RPMI8226 (cell line): Measurements from ENCODE around the gene AQP7.
"Not testable (repeated sequence)": the region's sequence is repeated elsewhere in the genome, so short reads cannot be mapped to it uniquely, and the experiment has no call there.

Experiments used
- DNase-seq: peaks from one replicate; pipeline ENCODE4 v3.0.0-alpha.2; 2015

The AQP7 gene

DNA sequence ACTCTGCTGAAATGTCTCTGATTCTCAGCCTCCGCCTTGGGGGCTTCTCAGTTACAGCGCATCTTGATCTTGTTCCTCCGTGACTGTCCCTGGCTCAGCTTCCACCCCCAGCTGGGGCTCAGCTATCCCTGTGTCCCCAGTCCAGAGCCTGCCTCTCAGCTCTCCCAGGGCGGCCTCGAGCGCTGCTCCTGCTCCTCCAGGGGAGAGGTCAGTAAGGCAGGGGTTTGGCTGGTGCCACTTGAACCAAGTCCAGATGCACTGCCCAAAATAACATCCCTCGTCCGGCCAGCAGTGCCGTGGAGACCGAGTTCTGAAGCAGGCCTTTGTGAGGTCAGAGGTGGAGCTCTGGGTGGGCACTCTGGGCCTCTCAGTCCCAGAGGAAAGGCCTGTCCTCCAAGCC lies at the start of gene AQP7:
Gene AQP7 (minus strand): TSS at position 198 of the 400 bp plus-strand sequence. CDS start 1,306 bp downstream, outside the sequence.
- DNase-seq = not testable (repeated sequence)

DNA sequence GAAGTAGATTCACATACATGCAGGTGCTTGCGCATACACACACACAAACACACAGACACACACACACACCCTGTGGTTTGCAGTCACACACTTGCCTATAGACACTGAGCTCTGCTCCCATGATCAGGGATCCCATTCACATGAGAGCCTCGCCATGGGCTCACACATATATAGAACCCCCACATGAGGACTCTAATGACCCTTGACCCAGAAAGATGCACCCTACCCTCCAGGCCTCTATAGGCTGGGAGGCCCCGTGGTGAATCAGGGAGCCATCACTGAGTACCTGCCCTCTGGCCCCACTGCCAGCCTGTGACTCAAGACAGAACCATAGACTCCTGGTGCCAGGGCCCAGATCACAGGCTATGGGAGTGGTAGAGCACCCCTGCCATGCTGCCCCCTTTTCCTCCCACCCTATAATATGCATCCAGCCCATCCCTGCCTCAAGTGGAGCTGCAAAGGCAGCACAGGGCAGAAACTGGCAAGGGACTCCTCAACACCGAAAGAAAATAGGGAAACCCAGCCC lies 48.3 kb upstream of the AQP7 start:
- DNase-seq = no peak

DNA sequence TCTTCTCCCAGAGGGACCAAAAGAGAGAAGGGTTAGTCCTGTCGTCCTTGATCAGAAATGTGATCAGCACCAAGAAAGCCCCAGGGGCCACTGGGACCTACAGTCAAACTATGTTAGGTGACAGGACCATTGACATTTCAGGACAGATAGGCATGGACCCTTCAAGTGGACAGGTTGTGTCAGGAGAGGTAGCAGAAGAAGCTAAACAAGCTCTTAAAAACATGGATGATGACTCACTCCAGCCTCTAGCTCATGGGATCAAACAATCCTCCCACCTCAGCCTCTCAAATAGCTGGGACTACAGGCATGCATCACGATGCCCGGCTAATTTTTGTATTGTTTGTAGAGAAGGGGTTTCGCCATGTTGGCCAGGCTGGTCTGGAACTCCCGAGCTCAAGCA lies 47.3 kb upstream of the AQP7 start:
- no peak for DNase-seq

DNA sequence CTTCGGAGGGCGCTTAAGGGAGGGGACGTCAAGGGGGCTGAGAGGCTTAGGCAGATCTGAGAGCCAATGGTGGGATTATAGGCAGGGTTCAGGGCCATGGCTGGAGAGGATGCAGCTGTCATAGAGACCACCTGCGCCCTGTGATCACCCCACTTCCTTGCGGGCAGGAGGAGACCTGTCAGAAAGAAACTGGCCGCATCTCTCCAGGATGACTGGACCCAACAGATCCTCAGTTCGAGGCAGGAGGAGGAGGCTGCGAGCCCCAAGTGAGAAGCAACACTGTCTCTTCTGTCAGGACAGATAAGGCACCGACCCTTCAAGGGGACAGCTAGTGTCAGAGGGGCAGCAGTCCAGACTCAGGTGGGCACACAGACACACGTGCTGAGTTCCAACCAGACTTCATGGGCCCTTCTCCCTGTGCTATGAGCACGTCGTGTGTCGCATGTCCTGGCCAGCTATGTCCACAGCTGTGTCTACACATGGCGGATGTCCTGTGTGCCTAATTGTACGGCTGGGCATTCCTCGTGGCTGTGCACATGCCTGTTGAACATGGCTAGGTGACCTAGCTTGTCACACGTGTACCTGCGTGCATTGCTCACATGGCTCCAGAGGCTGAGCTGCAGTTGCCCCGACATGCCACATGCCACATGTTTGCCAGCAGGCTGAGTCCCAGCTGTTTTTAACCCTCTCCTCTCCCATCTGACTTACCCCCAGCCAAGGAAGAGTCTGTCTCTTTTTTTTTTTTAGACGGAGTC lies 45.6 kb upstream of the AQP7 start:
- no peak for DNase-seq

DNA sequence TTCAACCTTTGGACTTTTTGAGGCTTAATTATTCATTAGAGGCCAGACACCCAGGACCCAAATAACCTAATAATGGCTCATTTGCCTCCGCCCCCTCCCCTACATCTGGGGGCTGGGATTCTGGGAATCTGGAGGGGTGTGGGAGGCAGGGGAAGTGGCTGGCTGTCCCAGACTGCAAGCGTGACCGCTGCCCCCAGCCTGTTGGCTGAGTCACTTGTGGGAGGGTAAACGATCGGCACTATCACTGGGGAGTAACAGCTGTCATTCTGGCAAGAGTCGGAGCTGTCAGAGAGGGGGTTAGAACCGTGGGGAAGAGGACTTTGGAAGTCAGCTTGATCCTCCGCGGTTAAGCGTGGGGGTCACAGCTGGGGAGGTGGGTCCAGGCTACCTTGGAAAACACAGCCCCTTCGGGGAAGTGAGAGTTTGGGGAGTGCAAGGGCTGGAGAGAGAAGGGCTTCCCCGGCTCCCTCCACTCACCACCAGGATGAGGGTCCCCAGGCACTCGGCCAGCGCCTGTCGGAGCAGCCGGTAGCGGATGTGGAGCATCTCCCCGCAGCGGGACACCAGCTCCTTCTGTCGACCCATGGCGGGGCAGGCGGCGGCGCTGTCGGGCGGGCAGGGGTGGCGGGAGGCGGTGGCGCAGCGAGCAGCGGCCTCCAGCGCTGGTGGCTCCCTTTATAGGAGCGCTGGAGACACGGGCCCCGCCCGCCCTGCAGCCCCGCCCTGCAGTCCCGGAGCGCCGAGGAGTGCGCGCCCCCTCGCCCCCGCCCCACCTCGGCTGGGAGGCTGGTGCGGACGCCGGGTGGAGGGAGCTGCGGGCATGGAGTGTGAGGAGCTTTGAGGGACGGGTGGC lies 44.8 kb upstream of the AQP7 start, which contains the start of gene AQP3:
Gene AQP3 (minus strand): TSS at position 648 of the 853 bp plus-strand sequence. CDS start 63 bp downstream, at position 585.
- DNase-seq = peak; percentile 76

DNA sequence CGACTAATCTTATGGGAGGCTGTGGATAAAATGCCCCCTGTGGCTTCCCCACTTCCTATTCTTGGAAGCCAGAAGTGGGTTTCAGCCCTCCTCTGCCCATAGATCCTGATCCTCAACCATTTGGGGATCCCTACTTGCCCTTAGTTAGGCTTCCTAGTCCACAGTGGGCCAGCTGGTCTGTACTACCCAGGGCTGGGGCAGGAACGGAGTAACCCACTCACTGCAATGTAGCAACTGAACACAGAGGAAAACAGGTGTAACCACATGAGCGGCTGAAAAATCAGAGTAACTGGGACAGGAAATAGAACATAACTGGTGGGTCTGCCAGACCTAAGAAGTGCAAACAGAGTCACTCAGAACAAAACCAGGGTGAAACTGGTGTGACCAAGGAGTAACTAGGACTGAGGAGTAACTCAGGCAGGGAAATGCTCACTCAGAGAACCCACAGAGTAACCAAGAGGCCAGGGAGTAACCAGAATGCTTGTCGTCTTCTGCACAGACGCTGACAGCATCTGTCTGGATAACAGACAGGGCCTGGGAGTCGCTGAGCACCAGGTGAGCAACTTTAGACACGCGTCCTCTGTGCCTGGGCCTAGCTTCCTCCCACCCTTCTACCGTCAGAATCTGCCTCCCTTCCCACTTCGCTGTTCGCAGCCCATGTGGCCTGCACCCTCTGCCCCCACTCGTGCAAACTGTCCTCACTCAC lies 44.0 kb upstream of the AQP7 start:
- DNase-seq = peak; percentile 53

DNA sequence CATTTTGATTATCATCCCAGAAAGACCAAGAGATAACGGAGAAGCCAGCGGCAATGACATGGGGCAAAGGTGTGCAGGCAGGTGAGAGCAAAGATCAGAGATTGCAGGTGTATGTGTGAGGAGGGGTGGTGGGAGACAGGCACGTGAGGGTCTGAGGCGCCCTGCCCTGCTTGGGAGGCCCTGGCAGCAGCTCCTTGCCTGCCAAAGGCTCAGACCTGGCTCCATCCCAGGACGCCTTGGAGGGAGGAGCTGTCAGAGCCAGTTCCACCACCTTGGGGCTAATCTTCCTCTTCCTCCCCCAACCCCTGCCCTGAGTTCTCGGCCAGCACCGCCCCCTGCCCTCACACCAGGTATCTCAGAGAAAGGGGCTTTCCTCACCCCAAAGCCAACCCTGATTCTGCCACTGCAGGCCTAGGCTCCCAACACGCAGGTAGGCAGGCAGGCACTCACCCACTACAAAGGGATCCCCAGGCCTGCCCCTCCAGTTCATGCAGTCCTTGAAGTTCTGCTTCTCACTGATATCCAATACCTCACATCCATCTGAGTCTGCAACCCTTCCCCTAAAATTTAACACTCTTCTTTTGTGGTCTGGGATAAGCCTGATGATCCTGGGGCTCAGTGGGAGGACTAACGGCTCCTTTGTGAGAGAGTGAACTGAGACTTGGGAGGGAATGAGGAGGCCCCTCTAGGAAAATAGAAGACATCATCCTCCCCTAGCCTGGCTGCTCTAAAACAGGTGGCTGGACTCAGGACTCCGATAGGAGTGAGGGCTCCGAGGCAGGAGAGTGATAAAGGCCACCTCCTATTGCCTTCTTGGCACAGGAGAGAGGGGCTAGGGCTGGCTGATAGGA lies 43.2 kb upstream of the AQP7 start:
- DNase-seq = no peak

DNA sequence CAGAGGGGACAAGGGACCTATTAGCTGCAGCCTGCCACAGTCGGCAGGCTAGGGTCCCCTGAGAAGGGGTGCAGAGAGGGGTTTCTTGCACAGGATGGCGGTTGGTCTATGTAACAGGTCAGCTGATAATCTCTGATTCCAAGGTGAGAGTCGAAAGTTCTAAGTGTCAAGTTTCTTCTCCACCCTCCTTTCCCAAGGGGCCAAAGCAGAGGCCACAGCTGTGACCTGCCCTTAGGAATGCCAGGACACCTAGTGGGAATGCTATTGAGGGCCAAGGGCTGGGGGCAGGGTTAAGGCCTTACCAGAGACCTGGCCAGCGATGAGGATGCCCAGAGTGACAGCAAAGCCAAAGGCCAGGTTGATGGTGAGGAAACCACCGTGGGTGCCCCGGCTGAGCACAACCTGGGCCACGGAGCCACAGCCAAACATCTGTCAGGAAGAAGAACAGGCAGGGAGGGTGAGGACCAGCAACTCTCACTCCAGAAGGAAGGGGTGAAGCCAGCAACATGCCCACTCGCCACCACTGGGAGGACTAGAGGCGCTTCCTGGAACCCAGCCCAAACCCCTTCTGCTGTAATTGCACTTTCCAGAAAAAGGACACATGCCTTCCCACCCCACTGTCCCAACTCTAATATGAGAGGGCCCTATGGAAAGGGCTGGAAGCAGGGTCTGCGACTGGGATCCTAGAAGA lies 41.2 kb upstream of the AQP7 start:
- peak; percentile 33 for DNase-seq

DNA sequence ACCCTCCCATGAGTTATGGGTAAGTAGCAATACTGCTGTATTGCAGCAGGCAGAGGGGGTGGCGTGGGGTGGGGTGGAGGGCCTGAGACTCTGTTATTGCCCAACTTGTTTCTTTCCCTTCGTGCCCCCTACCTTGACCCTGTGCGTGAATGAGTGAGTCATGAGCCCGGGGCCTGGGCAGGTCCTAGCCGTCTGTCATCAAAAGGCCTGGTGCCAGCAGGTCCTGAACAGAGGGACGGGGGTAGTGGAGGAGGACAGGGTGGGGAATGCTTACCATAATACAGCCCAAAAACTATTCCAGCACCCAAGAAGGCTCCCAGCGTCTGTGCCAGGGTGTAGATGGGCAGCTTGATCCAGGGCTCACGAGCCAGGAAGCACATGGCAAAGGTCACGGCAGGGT lies 40.7 kb upstream of the AQP7 start:
- DNase-seq = no peak

DNA sequence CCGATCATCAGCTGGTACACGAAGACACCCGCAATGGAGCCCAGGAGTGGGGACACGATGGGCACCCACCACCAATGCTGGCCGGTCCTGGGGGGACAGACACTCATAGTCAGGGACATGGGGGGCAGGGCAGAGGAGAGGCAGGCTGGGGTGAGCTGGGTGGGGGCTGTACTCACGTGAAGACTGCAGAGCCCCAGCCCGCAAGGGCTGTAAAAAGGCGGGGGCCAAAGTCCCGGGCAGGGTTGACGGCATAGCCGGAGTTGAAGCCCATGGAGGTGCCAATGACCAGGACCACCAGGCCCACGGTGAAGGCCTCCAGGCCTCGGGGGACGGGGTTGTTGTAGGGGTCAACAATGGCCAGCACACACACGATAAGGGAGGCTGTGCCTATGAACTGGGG lies 39.8 kb upstream of the AQP7 start:
- DNase-seq = no peak

DNA sequence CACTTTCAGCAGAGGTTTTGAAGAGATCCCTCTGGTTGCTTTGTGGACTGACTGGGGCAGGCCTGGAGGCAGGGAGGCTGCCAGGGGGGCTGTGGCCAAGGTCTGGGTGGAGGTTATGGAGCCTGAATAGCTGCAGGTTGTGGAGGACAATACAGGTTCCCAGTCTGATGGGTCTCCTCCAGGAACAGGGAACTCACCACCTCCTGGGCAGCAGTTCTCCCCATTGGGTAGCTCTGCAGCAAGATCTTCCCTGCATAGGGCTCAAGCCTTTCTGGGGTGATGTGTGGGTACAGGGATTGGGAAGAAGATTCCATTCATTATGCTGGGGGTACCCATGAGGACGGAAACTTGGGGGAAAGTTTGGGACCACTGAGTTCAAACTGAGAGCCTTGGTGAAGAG lies 38.2 kb upstream of the AQP7 start:
- no peak for DNase-seq

DNA sequence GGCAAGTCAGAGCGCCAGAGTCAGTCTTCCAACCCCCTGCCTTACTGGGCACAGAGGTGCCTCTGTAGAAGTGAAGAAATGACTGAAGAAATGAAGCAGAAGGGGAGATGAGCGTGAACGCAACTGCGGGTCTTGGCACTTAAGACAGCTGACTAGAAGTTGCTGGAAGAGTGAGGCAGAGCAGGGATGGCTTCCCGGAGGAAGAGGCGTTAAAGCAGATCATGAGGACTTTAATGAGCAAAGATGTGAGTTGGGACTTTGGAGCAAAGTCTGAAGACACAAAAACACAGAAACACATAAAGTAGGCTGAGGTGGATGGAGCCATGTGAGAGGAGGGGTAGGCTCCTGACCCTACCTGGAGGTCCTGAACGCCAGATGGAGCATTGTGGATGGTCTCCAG lies 37.8 kb upstream of the AQP7 start:
- DNase-seq = no peak

DNA sequence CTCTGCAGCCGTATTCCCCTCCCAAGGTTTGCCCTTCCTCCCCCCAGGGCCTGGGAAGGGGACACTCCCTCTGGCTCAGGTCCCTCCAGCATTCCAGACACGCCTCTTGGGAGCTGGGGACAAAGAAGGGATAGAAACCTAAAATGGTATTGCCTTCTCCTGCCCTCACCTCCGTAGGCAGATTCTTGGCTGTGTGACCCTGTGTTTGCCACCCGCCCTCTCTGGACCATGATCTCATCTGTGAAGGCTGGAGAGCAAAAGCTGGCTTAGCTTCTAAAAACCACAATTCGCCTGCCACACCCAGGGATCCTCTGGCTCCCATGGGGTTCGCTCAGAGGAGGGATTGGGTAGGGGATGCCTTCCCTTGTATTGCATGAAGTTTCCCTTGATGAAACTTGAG lies 37.4 kb upstream of the AQP7 start:
- DNase-seq = no peak

DNA sequence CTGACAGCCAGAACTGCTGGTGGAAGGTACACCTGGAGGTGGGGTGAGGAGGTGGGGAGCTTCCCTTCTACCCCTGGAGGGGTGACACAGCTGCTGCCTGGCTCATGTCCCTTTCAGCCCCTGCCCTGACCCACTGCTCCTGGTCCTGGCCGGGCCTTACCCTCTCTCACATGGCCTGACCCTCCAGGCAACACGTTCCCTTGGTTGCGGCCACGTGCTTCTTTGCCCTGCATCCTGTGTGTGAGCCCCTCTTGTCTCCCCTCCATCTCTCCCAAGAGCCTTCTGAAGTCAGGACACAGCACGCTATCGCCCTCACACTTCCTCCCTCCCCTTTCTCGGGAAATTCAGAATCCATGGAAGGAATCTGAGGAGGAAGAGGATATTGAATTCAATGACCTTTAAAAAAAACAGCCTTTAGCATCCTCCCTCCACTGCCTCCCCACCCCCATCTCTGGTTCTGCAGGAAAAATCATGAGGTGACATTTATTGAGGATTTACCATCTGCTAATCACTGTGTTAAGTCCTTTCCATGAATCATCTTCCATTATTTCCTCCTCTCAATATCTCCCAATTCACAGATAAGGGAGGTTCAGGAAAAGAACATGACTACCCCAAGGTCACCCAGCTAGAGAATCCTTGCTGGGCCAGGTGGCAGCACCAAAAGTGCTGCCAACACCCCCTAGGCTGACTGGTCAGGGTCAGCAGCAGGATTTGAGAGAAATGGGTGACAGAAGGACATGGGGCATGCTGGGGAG lies 36.7 kb upstream of the AQP7 start:
- no peak for DNase-seq

DNA sequence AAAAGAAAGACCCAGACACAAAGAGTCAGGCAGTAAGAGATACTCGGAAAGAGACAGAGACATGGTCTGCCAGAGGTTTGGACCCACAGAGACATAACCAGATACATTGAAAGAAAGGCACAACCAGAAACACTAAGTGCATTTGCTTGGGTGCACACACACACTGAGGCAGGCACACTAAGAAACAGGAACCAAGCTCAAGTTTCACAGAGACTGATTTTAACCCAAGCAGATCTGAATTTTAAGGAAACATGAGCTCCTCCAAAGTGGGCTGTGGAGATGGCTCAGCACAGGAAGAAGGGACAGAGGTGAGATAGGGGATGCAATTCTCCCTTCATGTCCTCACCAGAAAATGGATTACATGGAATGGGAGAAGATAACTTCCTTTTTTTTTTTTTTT lies 35.5 kb upstream of the AQP7 start:
- DNase-seq = no peak

DNA sequence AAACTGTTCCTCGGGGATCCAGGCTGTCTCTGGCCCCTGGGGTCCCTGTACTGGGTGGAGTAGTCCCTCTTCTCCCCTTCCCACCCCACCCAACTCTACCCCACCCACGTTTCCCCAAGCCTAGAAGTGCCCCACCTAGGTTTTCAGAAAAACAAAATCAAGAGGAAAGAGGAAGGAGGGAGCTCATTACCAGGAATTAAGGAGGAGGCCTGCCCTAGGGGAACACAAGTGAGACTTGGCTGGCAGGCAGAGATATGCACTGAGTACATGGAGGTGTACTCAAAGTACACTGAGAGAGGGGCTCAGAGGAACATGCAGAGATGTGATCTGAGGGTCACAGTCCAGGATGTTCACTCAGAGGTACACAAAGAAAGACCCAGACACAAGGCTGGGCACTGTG lies 34.8 kb upstream of the AQP7 start:
- no peak for DNase-seq

DNA sequence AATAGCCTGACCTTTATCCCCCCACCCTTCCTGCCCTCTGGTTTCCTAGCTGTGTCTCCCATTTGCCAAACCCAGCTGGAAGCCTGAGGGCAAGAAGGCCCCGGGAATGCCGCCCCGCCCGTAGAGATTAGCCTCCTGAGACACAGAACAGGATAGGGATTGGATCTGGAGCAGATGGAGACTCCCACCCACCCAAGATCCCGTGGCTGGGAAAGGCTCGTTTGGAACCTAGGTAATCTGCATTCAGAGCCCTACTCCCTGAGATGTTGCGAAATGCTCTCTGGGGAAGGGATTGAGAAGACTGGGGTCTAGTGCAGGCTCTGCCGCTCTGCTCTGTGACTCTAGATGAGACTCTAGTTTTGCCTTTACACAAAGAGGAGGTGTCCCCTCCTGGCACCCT lies 34.1 kb upstream of the AQP7 start:
- no peak for DNase-seq

DNA sequence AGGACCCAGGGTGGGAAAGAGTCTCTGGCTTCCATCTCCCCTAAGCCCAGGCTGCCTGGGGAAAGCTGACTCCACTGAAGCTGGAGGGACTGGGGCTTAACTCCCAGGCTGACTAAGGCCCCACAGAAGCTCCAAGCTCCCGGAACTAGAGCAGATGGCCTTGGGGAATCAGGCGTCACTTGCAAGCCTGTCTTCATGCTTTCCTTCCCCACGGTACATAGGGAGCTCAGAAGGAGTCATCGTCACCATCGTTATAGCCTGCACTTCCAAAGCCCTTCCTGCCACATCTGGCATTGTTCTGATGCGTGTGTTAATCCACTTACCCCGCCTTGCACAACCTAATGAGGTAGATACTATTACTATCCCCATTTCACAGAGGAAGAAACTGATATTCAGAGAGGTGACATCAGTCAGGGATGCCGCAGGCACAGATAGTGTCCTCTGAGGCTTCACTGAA lies 33.5 kb upstream of the AQP7 start:
- DNase-seq = no peak

DNA sequence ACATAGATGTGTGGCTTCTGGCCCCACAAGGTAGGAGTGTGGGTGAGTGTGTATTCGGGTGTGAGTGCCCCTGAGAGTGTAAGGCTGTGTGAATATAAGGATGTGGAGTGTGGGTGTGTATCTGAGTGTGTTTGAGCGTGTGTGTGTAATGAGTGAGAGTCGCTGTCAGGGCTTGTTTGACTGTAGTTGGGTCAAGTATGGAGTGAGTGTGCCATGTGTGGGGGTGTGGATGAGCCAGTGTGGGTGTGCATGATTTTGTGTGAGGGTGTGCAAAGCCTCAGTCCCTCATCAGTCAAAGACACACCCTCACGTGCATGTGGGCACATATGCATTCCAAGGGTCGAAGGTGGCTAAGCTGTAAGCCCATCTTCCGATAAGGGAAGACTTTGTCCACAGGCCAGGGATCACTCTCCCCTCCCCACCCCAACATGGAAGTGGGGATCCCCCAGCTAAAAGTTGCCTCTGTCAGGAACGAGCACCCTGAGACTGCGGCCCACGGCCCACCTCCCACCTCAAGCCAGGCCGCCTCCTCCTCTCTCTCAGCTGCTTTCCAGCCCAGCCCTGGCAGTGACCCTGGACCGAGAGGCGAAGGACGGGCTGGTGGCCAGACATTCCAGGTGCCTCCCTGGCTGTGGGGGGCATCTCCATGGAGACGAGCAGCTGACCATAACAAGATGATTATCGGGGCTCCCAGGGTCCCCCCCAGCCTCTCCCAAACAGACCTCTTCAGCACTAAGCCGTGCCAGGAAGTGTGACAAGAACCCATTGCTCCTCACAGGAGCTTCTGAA lies 32.1 kb upstream of the AQP7 start:
- DNase-seq = no peak

DNA sequence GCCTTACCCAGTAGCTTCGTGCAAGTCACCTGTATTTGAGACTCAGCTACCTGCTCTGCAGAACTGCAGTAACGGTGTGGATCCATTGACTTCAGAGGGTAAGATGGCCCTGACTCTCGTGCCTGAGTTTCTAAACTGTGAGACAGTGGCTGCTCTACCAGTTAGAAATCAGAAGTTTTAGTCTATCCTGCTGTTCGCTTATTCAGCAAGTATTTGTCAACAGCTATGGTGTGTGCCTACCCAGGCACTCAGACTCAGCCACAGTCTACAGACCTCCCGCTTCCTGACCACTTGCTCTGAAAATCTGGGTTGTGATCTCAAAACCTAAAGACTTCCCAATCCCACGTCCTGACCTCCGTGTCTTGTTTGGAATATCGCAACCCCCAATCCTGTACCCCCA lies 31.5 kb upstream of the AQP7 start:
- no peak for DNase-seq
